Heart left ventricle (tissue), 13 donors: ENCODE results near the gene RAB2B.

ENCODE experiments used
- CTCF ChIP-seq, 12 donors: fragments of 200-600 bp; sonication (generic) in 4 of 12; IDR thresholded peaks; one replicate each; pipeline versions ENCODE4 v1.5.0 to v1.8.0; 2018 to 2022; ENCODE audit warnings: antibody characterized with exemption in 12 of 12, mild to moderate bottlenecking in 5 of 12
- POLR2A ChIP-seq, 2 donors: fragments of 450-650 bp; IDR thresholded peaks; one replicate each; pipeline ENCODE4 v1.6.1; 2017; ENCODE audit warnings: antibody characterized with exemption in 2 of 2, mild to moderate bottlenecking in 2 of 2, moderate library complexity in 2 of 2
- donor health status: ischemic (EF 13 %, LVEDD 7.1; RV severe dilation, severe dysfunction).
- donor health status: DM: no; HTN: yes; CAD: no.
- donor health status: DM: no; HTN: no; CAD: no.
- donor health status: ischemic (EF 25% LVEDD 6.9; RV normal size, moderate dysfunction).
- donor health status: ischemic (EF 25% LVEDD 5.7; RV mildly dilated, moderate dysfunction).
- donor health status: ischemic (EF 35%, LVEDD 5.7; RV mildly dilated, moderate dysfunction).
- donor health status: nonischemic (EF 11% LVEDD 7.7; RV severe dilation, severe dysfunction).
- donor health status: DM: yes; HTN: yes; CAD: no.
- donor health status: PGD.
- donor health status: ischemic (EF 29% LVEDD 5.4; RV normal size, mild dysfunction).
- donor health status: nonischemic (EF 23%, LVEDD 6.1; RV moderate dilation, normal function).

GRCh38 chr14:21449899-21450216 lies 26.9 kb downstream of the RAB2B start:
- TF ChIP-seq CTCF (IDR thresholded peaks at IDR 0.05) (no peak), POLR2A (IDR thresholded peaks at IDR 0.05) (no peak)
